ENCODE data around the gene TJP3.

The TJP3 gene

DNA sequence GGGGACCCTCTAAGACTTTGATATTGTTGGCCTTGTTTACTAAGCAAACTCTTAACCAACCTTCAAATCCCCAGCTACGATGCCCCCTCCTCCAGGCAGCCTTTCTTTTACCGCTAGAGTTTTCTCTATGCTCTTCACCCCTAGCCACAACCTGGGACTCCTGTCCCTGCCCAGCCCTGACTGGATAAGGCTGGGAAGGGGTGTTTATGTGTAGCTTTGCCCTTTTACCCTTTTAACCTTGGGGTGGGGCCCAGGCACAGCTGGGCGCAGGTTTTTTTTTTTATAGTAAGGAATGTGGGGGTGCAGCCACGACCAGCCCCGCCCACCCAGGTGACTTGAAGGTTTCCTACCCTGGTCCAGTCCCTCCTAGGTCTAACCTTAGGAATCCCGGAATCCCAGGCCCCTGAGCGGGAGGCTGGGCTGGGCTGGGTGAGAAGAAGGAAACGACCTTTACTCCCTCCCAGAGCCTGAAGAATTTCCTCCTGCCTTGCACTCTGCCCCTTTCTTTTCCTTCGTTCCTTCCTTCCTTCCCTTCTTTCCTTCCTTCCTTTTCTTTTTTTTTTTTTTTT lies 12.2 kb downstream of the TJP3 start:
- no peak for DNase-seq

DNA sequence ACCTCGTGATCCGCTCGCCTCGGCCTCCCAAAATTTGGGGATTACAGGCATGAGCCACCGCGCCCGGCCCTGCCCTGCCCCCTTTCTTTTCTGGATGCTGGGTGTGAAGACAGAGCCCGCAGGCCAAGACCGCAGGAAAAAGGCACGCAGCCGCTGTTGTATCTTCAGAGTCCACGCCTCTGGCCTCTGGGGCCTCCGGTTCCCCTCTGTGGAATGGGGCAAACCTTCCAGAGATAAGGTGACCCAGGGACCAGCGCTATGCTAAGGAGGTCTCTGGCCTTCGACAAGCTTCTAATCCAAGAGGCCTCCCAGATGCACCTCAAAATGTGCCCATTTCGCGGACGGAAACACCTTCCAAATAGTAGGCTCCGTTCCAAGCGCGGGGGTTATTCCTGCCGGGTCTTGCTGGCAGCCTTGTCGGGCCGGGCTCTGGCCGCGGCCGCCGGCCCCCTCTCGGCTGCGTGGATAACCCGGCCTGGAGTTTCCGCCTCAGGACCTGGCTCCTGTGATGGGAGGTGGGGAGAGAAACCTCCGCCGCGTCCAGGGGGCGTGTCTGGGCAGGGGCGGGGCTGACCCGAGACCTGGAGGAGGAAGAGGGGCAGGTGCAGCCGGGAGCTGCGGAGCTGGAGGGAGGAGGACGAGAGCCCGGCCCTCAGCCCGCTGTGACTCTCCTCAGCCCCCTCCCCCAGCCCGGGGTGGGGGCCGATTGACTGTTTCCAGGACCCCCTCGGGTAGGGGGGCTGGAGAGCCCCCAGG lies 13.1 kb downstream of the TJP3 start:
- DNase-seq, result peak; percentile 92

- no peak for DNase-seq
Measured at GRCh38 chr19:3721887-3722442, 13.8 kb downstream of the TJP3 start.

DNA sequence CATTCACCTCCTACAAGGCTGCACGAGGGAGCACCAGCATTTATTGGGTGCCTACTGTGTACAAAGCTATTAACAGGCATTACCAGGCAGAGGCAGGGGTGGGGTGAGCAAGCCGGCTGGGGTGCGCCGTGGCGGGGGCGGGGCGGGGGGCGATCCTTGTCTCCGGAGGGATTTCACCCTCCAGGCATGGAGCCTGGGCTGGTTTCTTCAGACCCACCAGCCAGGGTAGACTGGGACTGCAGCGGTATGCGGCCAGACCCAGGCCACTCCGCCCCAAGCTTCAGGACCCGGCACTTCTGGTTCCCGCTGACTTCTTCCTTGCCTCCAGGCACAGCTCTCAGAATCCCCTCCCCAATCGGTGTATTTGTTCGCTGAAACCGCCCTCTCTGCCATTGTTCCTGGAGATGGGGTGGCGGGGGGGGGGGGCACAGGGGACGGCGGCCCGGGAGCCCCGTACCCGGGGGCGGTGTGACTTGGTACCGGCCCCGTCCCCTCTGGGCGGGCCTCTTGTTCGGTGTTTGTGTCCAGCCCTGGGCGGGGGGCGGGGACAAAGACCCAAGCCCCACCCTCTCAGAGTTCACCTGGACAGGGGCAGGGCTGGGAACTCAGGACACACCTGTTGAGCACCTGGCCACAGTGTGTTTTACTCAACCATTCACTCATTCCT lies 14.4 kb downstream of the TJP3 start:
- DNase-seq, result no peak

- no peak for DNase-seq
Measured at GRCh38 chr19:3723110-3723488, 14.9 kb downstream of the TJP3 start.

DNA sequence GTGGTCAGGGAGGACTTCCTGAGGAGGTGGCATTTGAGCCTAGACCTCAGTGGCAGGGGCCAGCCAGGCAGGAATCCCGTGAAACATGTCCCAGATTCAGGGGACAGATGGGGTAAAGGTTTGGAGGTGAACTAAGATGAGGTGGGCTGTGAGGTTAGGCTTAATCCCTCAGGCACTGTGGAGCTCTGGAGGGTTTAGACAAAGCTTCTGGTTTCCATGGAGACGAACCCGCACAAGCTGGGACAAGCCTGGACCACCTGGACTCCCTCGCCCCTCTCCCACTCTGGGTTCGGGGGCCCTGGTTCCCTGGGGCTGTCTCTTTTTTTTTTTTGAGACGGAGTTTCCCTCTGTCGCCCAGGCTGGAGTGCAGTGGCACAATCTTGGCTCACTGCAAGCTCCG lies 15.7 kb downstream of the TJP3 start:
- peak; percentile 86 for DNase-seq

DNA sequence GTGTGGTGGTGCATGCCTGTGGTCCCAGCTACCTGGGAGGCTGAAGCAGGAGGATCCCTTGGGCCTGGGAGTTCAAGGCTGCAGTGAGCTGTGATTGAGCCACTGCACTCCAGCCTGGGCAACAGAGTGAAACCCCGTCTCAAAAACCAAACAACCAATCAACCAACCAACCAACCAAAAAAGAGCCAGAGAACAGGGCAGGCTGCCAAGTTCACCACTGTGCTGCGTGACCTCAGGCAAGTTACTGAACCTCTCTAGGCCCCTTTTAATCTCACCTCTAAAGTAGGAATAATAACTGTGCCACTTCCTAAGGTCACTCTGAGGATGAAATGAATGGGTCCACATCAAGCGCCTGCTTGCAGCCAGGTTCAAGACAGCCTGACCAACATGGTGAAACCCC lies 16.9 kb downstream of the TJP3 start:
- DNase-seq, result no peak

DNA sequence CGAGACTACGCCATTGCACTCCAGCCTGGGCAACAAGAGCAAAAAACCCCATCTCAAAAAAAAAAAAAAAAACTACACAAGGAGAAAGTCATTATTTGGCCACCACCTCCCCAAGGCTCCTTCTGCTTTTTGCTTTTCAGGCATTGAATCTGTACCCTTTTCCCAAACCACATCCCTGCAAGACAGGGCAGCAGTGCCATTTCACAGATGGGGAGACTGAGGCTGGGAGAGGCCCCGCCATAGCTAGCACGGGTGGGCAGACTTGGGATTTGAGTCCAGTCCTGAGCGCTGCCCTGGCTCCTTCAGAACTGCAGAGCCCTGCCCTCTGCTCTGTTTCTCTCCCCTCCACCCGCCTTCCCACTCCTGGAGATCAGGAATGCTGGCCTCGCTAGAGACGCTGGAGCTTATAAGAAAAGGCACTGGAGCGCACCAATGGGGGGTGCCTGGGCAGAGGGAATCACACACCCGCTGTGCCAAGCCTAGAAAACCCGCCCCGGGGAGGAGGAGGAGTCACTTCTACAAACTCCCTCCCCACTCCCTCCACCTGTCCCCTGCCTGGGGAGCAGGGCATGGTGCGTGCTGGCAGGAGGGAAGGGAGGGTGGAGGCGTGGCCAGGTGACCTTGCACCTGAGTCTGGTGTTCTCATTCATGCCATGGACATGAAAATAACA lies 17.6 kb downstream of the TJP3 start:
- DNase-seq, result peak; percentile 29

DNA sequence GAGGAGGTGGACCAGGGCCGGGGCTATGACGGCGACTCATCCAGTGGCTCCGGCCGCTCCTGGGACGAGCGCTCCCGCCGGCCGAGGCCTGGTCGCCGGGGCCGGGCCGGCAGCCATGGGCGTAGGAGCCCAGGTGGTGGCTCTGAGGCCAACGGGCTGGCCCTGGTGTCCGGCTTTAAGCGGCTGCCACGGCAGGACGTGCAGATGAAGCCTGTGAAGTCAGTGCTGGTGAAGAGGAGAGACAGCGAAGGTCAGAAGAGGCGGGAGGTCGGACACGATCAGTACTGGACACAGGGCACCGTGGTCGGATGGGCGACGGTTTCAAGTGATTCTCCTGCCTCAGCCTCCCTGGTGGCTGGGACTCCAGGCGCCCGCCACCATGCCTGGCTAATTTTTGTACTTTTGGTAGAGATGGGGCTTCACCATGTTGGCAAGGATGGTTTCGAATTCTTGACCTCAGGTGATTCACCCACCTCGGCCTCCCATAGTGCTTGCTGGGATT lies 22.3 kb downstream of the TJP3 start:
- no peak for DNase-seq

- no peak for DNase-seq
Measured at GRCh38 chr19:3732108-3732507, 23.9 kb downstream of the TJP3 start.

GRCh38 chr19:3733549-3734309 lies 25.5 kb downstream of the TJP3 start:
- no peak for DNase-seq

- no peak for DNase-seq
Measured at GRCh38 chr19:3734310-3734600, 26.1 kb downstream of the TJP3 start.

DNA sequence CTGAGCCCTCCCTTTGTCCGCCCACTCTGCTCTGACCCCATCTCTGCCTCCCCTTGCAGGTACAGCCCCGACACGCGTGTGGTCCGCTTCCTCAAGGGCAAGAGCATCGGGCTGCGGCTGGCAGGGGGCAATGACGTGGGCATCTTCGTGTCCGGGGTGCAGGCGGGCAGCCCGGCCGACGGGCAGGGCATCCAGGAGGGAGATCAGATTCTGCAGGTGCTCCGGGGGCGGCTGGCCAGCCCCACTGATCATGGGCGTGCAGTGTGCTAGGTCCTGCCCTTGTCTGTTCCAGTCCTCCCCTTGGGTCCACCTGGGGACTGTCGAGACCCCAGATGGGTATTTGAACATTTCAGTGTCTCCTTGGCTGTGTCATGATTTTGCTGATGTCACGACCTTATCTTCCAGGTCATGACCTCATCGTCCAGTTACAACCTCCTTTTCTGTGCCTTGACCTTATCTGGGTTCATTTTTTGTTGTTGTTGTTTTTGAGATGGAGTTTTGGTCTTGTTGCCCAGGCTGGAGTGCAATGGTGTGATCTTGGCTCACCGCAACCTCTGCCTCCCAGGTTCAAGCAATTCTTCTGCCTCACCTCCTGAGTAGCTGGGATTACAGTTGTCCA lies 28.0 kb downstream of the TJP3 start:
- DNase-seq, result no peak

DNA sequence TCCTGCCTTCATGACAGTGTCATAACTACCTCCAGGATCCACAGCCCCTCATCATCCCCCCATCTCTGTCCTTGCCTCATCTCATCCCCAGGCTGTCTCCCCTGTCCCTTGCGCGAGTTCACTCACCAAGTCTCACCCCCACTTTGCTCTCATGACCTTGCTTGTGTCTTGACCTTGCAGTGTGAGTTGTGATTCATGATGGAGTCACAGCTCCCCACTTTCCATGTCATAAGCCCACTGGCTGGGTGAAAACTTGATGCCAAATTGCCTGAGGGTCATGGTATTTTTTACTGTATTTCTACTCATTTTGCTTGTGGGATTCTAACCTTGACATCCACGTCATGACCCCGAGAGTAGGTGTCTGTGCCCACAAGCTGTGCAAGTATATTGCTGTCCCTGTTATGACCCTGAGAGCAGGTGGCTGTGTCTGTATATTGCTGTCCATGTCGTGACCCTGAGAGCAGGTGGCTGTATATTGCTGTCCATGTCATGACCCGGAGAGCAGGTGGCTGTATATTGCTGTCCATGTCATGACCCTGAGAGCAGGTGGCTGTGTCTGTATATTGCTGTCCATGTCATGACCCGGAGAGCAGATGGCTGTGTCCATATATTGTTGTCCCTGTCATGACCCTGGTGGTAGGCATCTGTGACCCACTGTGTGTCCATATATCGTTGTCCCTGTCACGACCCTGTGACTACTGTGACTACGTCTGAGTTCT lies 29.5 kb downstream of the TJP3 start:
- no peak for DNase-seq

DNA sequence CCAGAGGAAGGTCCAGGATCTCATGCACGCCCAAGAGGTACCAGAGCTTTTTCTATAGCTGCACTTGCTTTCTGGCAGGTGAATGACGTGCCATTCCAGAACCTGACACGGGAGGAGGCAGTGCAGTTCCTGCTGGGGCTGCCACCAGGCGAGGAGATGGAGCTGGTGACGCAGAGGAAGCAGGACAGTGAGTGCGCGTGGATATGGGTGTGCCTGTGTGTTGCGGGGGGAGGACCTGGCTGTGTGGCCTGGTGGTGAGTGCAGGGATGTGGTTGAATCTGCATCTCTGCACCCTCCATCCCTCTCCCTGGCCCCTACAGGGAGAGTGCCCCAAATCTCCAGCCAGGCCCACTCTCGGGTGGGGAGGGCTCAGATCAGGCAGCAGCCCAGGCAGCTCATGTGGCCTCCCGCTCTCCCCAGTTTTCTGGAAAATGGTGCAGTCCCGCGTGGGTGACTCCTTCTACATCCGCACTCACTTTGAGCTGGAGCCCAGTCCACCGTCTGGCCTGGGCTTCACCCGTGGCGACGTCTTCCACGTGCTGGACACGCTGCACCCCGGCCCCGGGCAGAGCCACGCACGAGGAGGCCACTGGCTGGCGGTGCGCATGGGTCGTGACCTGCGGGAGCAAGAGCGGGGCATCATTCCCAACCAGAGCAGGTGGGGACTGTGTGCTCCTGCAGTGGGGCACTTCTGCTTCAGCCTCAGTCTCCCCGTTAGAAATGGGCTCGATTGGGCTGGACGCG lies 30.5 kb downstream of the TJP3 start:
- DNase-seq, result no peak

- no peak for DNase-seq
Measured at GRCh38 chr19:3740431-3740830, 32.2 kb downstream of the TJP3 start.

DNA sequence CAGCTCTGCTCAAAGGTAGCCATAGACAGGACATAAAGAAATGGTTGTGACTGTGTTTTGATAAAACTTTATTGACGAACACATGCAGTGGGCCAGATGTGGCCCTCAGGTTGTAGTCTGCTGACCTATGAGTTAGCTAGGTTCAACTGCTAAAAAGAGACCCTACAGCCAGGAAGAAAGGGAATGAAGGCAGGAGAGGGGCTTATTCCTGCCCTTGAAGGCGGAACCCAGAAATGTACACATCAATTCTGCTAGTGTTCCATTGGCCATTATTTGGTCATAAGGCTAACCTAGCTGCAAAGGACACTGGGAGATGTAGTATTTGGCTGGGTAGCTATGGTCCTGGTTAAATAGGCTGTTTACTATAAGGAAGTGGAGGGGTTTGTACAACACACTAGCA lies 35.3 kb downstream of the TJP3 start:
- DNase-seq, result peak; percentile 64

GRCh38 chr19:3745363-3746045 lies 37.3 kb downstream of the TJP3 start:
- DNase-seq, result no peak

DNA sequence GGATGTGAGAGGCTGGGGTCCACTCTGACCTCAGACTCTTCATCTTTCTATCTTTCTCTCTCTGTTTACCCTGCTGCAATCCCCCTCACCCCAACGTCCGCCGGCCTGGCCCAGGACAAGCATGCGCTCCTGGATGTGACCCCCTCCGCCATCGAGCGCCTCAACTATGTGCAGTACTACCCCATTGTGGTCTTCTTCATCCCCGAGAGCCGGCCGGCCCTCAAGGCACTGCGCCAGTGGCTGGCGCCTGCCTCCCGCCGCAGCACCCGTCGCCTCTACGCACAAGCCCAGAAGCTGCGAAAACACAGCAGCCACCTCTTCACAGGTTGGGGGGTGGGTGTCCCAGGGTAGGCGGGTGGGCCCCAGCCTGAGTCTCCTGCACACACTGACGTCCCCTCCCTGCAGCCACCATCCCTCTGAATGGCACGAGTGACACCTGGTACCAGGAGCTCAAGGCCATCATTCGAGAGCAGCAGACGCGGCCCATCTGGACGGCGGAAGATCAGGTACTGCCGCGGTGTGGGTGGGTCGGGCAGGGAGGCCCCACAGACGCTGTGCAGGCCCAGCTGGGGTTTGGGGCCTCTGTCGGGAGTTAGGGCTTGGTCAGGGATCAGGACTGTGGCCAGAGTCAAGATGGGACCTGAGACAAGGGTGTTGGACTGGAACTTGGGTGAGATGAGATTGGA lies 38.3 kb downstream of the TJP3 start:
- peak; percentile 19 for DNase-seq

DNA sequence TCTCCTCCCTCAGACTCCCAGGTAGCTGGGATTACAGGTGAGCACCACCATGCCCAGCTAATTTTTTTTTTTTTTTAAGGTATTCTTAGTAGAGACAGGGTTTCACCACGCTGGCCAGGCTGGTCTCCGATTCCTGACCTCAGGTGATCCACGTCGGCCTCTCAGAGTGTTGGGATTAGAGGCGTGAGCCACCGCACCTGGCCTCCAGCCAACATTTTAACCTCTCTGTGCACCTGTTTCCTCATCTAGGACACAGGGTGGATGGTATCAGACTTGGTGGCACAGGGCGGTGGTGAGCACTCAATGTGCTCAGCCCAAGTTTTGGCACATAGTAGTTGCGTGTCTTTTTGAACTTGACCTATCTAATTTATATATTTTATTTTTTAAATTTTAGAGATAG lies 40.8 kb downstream of the TJP3 start:
- peak; percentile 15 for DNase-seq
